ENCODE results near the gene CLMN. TPM values are rescaled to one million over a fixed set of nuclear protein-coding genes. Genes with fewer than 3 reads are reported as not detected.

The CLMN gene
- total RNA-seq, 1 donor from 2014 or later = 7.7 TPM

GRCh38 chr14:95296966-95297365, 22.7 kb downstream of the CLMN start:
- peaks cover 24% of the 10 kb centered on the region for H3K4me1 Mint-ChIP-seq

GRCh38 chr14:95295600-95296376, 23.9 kb downstream of the CLMN start:
- no peak for TF ChIP-seq CTCF (conservative IDR thresholded peaks at IDR 0.05)
- Mint-ChIP-seq H3K27me3 (ENCODE audit: low read depth) (no peaks in the 10 kb centered on the region), H3K4me1 (peaks cover 16% of the 10 kb centered on the region), H3K9me3 (no peaks in the 10 kb centered on the region), H3K36me3 (ENCODE audit: low read depth) (no peaks in the 10 kb centered on the region), H3K27ac (ENCODE audit: unreplicated experiment) (no peak overlapping the region), H3K4me3 (no peak overlapping the region)
- DNase-seq (ENCODE audit: low read depth, low spot score) = no peak

More at GRCh38 chr14:95296966-95297365, 22.7 kb downstream of the CLMN start:
- Mint-ChIP-seq H3K36me3 (ENCODE audit: low read depth) (no peaks in the 10 kb centered on the region), H3K27ac (ENCODE audit: unreplicated experiment) (no peak overlapping the region), H3K4me3 (no peak overlapping the region), H3K27me3 (ENCODE audit: low read depth) (no peaks in the 10 kb centered on the region), H3K9me3 (no peaks in the 10 kb centered on the region)
- DNase-seq (ENCODE audit: low read depth, low spot score) = no peak
- no peak for TF ChIP-seq CTCF (conservative IDR thresholded peaks at IDR 0.05)

- Mint-ChIP-seq H3K27me3 (ENCODE audit: low read depth) (no peaks in the 10 kb centered on the region), H3K27ac (ENCODE audit: unreplicated experiment) (no peak overlapping the region), H3K4me1 (peaks cover 11% of the 10 kb centered on the region), H3K36me3 (ENCODE audit: low read depth) (no peaks in the 10 kb centered on the region), H3K9me3 (no peaks in the 10 kb centered on the region), H3K4me3 (no peak overlapping the region)
- TF ChIP-seq CTCF (conservative IDR thresholded peaks at IDR 0.05) = no peak
- DNase-seq (ENCODE audit: low read depth, low spot score) = no peak
Observed at GRCh38 chr14:95294834-95295599, 24.7 kb downstream of the CLMN start.

GRCh38 chr14:95294320-95294719, 25.4 kb downstream of the CLMN start:
- no peak overlapping the region for H3K27ac Mint-ChIP-seq (ENCODE audit: unreplicated experiment)
- H3K27me3 Mint-ChIP-seq (ENCODE audit: low read depth) = no peaks in the 10 kb centered on the region
- no peak for DNase-seq (ENCODE audit: low read depth, low spot score)
- H3K36me3 Mint-ChIP-seq (ENCODE audit: low read depth) = no peaks in the 10 kb centered on the region
- no peaks in the 10 kb centered on the region for H3K9me3 Mint-ChIP-seq
- peaks cover 11% of the 10 kb centered on the region for H3K4me1 Mint-ChIP-seq
- no peak for TF ChIP-seq CTCF (conservative IDR thresholded peaks at IDR 0.05)
- H3K4me3 Mint-ChIP-seq = no peak overlapping the region

- no peak for TF ChIP-seq CTCF (conservative IDR thresholded peaks at IDR 0.05)
- Mint-ChIP-seq H3K4me3 (no peak overlapping the region), H3K27me3 (ENCODE audit: low read depth) (no peaks in the 10 kb centered on the region), H3K9me3 (no peaks in the 10 kb centered on the region), H3K4me1 (peaks cover 11% of the 10 kb centered on the region), H3K27ac (ENCODE audit: unreplicated experiment) (peak overlapping the region; percentile 17), H3K36me3 (ENCODE audit: low read depth) (no peaks in the 10 kb centered on the region)
- no peak for DNase-seq (ENCODE audit: low read depth, low spot score)
Observed at GRCh38 chr14:95293449-95293848, 26.3 kb downstream of the CLMN start.
